ENCODE measurements around the gene DOK5.

GRCh38 chr20:54587408-54587807 lies 112.0 kb downstream of the DOK5 start:
- TF ChIP-seq GATA3 (IDR thresholded peaks at IDR 0.05; ENCODE audit: low read depth, low read length) (no peak), GATA2 (IDR thresholded peaks at IDR 0.05; ENCODE audit: low read depth, low read length) (no peak)

Data from SH-SY5Y (cell line).